PC-3 (cell line): ENCODE results near the gene R3HDM2.

Experiments
- CTCF ChIP-seq: fragments of 300-600 bp; sonication (generic); conservative IDR thresholded peaks from 2 replicates; pipeline ENCODE4 v1.5.1; 2017; ENCODE audit warnings: antibody characterized with exemption, low read depth, mild to moderate bottlenecking, low read length
- EZH2 ChIP-seq: fragments of 300-600 bp; sonication (generic); IDR thresholded peaks from one replicate; pipeline ENCODE4 v1.6.1; 2017; ENCODE audit warnings: antibody characterized with exemption, mild to moderate bottlenecking, low read length; ENCODE audit not compliant: unreplicated experiment
- EZH2phosphoT487 ChIP-seq: fragments of 300-600 bp; sonication (generic); IDR thresholded peaks from 2 replicates; pipeline ENCODE4 v1.6.1; 2018; ENCODE audit warnings: mild to moderate bottlenecking, antibody characterized with exemption, low read length, borderline replicate concordance

- TF ChIP-seq EZH2 (no peak), CTCF (no peak), EZH2phosphoT487 (no peak)
Measured at GRCh38 chr12:57273516-57273915, 157.3 kb downstream of the R3HDM2 start.
